Panc1 (cell line): ENCODE measurements around the gene ICAM4. TPM values are rescaled to one million over a fixed set of nuclear protein-coding genes. Genes with fewer than 3 reads are reported as not detected.
A peak's percentile ranks its signal among the peaks of the same experiment; 100 is the strongest.

Experiments used
- ATAC-seq: fragments of 200-7000 bp; cut with Tn5 transposase; 2 replicates; pipeline ENCODE4 v1.9.1; 2020; ENCODE audit warnings: mild to moderate bottlenecking, moderate library complexity
- BruUV-seq: library from RNA; stranded (reverse); fragments of 400-500 nt; replicated peaks from 2 replicates; lab custom pipeline; 2021; lab: Mats Ljungman, UMichigan
- CTCF ChIA-PET: fragments of 300-600 bp; sonication (Branson Sonifier 250); formaldehyde crosslinking; loops from one replicate; lab custom pipeline; 2022; ENCODE audit warnings: antibody characterized with exemption; lab: Charles Lee
- POLR2A ChIA-PET: fragments of 300-600 bp; sonication (Branson Sonifier 250); formaldehyde crosslinking; loops from one replicate; lab custom pipeline; 2022; ENCODE audit warnings: antibody characterized with exemption; lab: Charles Lee
- DNase-seq: peaks from one replicate; pipeline ENCODE4 v3.0.0-alpha.2; 2010; ENCODE audit warnings: low read depth, low spot score
- H3K27ac ChIP-seq: 2 replicates; pipeline ENCODE4 v1.5.1; 2011; ENCODE audit warnings: mild to moderate bottlenecking, low read length, inconsistent platforms
- H3K27me3 ChIP-seq: fragments of 200-500 bp; sonication (Bioruptor generic); 2 replicates; pipeline ENCODE4 v1.6.0; 2014; ENCODE audit warnings: low read length, inconsistent platforms; ENCODE audit not compliant: control insufficient read depth, insufficient read depth
- H3K36me3 ChIP-seq: fragments of 200-500 bp; sonication (Bioruptor generic); 2 replicates; pipeline ENCODE4 v1.5.1; 2014; ENCODE audit warnings: inconsistent platforms, mild to moderate bottlenecking, low read length, moderate library complexity; ENCODE audit not compliant: control insufficient read depth, insufficient read depth
- H3K4me1 ChIP-seq: 2 replicates; pipeline ENCODE4 v1.5.1; 2011; ENCODE audit warnings: inconsistent platforms, mild to moderate bottlenecking, low read length, moderate library complexity; ENCODE audit not compliant: control insufficient read depth, insufficient read depth
- H3K4me3 ChIP-seq, 2 experiments: 2 replicates each; pipeline ENCODE4 v1.5.1; 2011 to 2012; ENCODE audit warnings: low read depth in 2 of 2, low read length in 2 of 2, mild to moderate bottlenecking in 2 of 2, inconsistent platforms in 1 of 2, moderate library complexity in 1 of 2
- H3K9me3 ChIP-seq: fragments of 200-500 bp; sonication (Bioruptor generic); 2 replicates; pipeline ENCODE4 v1.5.1; 2014; ENCODE audit warnings: low read depth, mild to moderate bottlenecking, inconsistent platforms, low read length, moderate library complexity; ENCODE audit not compliant: control insufficient read depth, insufficient read depth
- POLR2AphosphoS5 ChIP-seq: IDR thresholded peaks from 2 replicates; pipeline ENCODE4 v1.6.1; 2012; ENCODE audit warnings: mild to moderate bottlenecking, low read depth, low read length, moderate library complexity
- SIN3A ChIP-seq: IDR thresholded peaks from 2 replicates; pipeline ENCODE4 v1.6.1; 2012; ENCODE audit warnings: low read depth, mild to moderate bottlenecking, low read length, moderate library complexity, borderline replicate concordance; ENCODE audit not compliant: insufficient read depth
- TCF7L2 ChIP-seq: IDR thresholded peaks from 2 replicates; pipeline ENCODE4 v1.6.1; 2011; ENCODE audit warnings: mild to moderate bottlenecking, low read depth, low read length, inconsistent platforms
- in situ Hi-C: cut with HindIII; loops from 2 replicates; pipeline ENCODE4 v1.10.0; 2016; ENCODE audit warnings: low sequenced_read_pairs, low pct_unique_long_range_greater_than_20kb
- intact Hi-C: fragments of 100-400 bp; cut with micrococcal nuclease; formaldehyde crosslinking; loops from one replicate; pipeline ENCODE4 v1.10.0; 2022; ENCODE audit not compliant: unreplicated experiment
- total RNA-seq: library from RNA; stranded (reverse); gene quantifications from one replicate; pipeline ENCODE4 v1.2.1, GENCODE V29; 2021; ENCODE audit not compliant: unreplicated experiment
- TF ChIP-seq, protein P1 (sequence below), 2 experiments: IDR thresholded peaks; 2 replicates each; pipeline ENCODE4 v1.6.1; 2011 to 2012; ENCODE audit warnings: low read depth in 2 of 2, control low read depth in 1 of 2, low read length in 1 of 2, mild to moderate bottlenecking in 1 of 2, moderate library complexity in 1 of 2; ENCODE audit not compliant: insufficient read depth in 1 of 2
- TF ChIP-seq, protein P2 (sequence below): fragments of 450-650 bp; IDR thresholded peaks from 2 replicates; pipeline ENCODE4 v1.5.1; 2017; ENCODE audit warnings: mild to moderate bottlenecking

The ICAM4 gene
- total RNA-seq, 1 experiment from 2014 or later, result 2.8 TPM

DNA sequence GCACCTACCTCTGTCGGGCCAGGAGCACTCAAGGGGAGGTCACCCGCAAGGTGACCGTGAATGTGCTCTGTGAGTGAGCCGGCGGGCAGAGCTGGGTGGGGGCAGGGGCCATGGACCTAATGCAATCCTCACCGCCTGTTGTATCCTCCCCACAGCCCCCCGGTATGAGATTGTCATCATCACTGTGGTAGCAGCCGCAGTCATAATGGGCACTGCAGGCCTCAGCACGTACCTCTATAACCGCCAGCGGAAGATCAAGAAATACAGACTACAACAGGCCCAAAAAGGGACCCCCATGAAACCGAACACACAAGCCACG lies 1.8 kb upstream of the ICAM4 start:
- Histone ChIP-seq H3K9me3 (no peaks in the 10 kb centered on the region), H3K27me3 (no peaks in the 10 kb centered on the region), H3K36me3 (0 out of 2 replicates have a peak, but pooled peaks cover 2% of the 10 kb centered on the region), H3K4me1 (peaks cover 17% of the 10 kb centered on the region; the same call in 1 of the 2 replicates), H3K27ac (no peak overlapping the region), H3K4me3 (no peak overlapping the region)
- DNase-seq (no peak), ATAC-seq (no peak)
- CTCF ChIA-PET, result no interaction called here
- no peak for TF ChIP-seq TCF7L2
- no peak for TF ChIP-seq SIN3A
- TF ChIP-seq, protein P1, sequence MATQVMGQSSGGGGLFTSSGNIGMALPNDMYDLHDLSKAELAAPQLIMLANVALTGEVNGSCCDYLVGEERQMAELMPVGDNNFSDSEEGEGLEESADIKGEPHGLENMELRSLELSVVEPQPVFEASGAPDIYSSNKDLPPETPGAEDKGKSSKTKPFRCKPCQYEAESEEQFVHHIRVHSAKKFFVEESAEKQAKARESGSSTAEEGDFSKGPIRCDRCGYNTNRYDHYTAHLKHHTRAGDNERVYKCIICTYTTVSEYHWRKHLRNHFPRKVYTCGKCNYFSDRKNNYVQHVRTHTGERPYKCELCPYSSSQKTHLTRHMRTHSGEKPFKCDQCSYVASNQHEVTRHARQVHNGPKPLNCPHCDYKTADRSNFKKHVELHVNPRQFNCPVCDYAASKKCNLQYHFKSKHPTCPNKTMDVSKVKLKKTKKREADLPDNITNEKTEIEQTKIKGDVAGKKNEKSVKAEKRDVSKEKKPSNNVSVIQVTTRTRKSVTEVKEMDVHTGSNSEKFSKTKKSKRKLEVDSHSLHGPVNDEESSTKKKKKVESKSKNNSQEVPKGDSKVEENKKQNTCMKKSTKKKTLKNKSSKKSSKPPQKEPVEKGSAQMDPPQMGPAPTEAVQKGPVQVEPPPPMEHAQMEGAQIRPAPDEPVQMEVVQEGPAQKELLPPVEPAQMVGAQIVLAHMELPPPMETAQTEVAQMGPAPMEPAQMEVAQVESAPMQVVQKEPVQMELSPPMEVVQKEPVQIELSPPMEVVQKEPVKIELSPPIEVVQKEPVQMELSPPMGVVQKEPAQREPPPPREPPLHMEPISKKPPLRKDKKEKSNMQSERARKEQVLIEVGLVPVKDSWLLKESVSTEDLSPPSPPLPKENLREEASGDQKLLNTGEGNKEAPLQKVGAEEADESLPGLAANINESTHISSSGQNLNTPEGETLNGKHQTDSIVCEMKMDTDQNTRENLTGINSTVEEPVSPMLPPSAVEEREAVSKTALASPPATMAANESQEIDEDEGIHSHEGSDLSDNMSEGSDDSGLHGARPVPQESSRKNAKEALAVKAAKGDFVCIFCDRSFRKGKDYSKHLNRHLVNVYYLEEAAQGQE (IDR thresholded peaks at IDR 0.05; ENCODE audit: insufficient read depth in 1 of 2, low read depth in 2 of 2, low read length in 1 of 2), result no peak
- TF ChIP-seq POLR2AphosphoS5, result no peak
- TF ChIP-seq, protein P2, sequence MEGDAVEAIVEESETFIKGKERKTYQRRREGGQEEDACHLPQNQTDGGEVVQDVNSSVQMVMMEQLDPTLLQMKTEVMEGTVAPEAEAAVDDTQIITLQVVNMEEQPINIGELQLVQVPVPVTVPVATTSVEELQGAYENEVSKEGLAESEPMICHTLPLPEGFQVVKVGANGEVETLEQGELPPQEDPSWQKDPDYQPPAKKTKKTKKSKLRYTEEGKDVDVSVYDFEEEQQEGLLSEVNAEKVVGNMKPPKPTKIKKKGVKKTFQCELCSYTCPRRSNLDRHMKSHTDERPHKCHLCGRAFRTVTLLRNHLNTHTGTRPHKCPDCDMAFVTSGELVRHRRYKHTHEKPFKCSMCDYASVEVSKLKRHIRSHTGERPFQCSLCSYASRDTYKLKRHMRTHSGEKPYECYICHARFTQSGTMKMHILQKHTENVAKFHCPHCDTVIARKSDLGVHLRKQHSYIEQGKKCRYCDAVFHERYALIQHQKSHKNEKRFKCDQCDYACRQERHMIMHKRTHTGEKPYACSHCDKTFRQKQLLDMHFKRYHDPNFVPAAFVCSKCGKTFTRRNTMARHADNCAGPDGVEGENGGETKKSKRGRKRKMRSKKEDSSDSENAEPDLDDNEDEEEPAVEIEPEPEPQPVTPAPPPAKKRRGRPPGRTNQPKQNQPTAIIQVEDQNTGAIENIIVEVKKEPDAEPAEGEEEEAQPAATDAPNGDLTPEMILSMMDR, result no peak
- intact Hi-C loops (no loop called here), in situ Hi-C loops (no loop called here)
- POLR2A ChIA-PET, result no interaction called here
- no TSS peak for BruUV-seq

DNA sequence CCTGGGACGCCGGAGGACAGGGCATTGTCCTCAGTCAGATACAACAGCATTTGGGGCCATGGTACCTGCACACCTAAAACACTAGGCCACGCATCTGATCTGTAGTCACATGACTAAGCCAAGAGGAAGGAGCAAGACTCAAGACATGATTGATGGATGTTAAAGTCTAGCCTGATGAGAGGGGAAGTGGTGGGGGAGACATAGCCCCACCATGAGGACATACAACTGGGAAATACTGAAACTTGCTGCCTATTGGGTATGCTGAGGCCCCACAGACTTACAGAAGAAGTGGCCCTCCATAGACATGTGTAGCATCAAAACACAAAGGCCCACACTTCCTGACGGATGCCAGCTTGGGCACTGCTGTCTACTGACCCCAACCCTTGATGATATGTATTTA lies 1.4 kb upstream of the ICAM4 start:
- Histone ChIP-seq H3K36me3 (0 out of 2 replicates have a peak, but pooled peaks cover under 1% of the 10 kb centered on the region), H3K4me3 (no peak overlapping the region), H3K27ac (no peak overlapping the region), H3K9me3 (no peaks in the 10 kb centered on the region), H3K27me3 (no peaks in the 10 kb centered on the region), H3K4me1 (peaks cover 17% of the 10 kb centered on the region; the same call in 1 of the 2 replicates)
- POLR2A ChIA-PET, result interaction anchor here (0.6 to 1.0 kb wide), 2 partner anchors 16 to 26 kb away, joined by 3 to 5 read pairs; no protein-coding TSS in a partner anchor
- intact Hi-C loops, result no loop called here
- TF ChIP-seq POLR2AphosphoS5 (no peak), TCF7L2 (no peak), SIN3A (no peak)
- TF ChIP-seq, protein P1 (IDR thresholded peaks at IDR 0.05; ENCODE audit: insufficient read depth in 1 of 2, low read depth in 2 of 2, low read length in 1 of 2), result no peak
- TF ChIP-seq, protein P2, result no peak
- no peak for DNase-seq
- CTCF ChIA-PET, result no interaction called here
- ATAC-seq, result no peak
- in situ Hi-C loops, result no loop called here
- BruUV-seq, result TSS peak; percentile 81
